ENCODE results near the gene ZMYND12.

The ZMYND12 gene

DNA sequence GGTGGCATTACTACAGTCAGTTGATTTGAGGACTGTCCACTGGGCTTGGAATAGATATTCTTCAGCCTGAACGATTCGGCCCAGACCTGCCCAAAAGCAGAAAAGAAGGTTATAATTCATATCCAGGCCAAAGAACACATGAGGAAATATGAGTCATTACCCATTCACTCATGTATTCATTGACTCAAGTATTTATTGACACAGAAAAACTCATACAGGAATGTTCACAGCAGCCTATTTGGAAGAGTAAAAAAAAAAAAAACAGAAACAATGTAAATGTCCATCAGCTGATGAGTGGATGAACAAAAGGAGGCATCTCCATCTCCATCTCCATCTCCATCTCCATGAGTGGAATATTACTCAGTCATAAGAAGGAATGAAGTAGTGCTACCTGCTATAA is 15.9 kb downstream of the ZMYND12 start:
- no peak for DNase-seq

DNA sequence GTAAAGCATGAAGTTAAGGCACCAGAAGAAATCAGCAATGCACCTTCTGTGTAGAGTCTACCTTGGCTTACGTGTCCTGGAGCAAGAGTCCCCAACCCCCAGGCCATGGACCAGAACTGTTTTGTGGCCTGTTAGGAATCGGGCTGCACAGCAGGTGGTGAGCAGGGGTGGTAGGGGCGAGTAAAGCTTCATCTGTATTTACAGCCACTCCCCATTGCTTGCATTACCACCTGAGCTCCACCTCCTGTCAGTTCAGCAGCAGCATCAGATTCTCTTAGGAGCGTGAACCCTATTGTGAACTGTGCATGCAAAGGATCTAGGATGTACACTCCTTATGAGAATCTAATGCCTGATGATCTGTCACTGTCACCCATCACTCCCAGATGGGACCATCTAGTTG is 21.5 kb downstream of the ZMYND12 start:
- DNase-seq, result no peak

DNA sequence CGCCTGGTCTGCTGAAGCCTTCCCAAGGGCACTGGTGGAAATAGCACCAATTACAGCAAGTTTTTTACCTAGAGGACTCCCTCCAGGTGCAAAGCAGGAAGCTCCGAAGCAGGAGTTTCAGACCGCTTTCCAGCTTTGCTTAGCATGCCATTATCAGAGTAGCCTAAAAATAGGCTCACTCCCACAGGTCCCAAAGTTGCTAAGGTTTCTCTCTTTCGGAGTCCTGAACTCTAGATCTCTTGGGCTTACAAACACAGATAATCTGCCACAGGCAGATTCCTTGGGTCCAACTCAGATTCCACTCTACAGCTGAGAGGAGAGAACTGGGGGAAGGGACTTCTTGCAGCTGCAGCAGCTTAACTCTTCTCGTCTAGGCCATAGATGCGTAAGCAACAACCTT is 22.5 kb downstream of the ZMYND12 start:
- DNase-seq, result no peak

DNA sequence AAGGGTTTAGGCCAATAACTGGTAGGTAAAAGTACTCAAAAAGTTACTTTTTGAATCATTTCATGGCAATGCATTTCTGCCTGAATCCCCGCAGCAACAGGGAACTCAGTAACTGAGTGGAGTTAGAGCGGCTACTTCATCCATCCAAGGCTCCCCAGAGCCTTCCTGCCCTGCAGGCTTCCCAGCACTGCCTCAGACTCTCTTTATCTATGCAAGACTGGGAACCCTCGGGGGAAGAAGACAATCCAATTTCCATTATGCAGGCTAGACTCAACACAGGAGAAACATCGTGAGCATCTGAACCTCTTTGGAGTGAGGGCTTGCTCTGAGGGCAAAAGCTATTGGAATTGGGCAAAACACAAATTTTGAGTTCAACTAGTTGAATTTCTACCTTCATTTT is 23.1 kb downstream of the ZMYND12 start:
- DNase-seq, result no peak

DNA sequence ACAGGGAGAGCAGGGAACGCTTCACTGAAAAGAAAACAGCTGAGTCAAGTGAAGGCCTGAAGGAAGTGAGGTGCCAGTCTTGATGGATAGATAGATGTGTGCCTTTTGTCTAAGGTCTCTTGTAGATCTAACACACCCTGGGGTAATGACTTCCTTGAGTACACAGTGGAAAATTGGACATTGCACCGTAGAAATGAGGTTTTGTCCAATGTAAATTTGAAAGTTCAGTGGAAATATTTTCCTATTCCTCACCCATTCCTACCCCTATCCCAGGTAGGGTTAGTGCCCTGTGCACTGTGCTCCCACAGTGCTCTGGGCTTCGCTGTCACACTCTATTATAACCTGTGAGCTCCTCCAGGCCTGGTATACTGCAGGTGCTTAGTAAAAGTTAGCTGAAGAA is 24.3 kb downstream of the ZMYND12 start:
- no peak for DNase-seq

DNA sequence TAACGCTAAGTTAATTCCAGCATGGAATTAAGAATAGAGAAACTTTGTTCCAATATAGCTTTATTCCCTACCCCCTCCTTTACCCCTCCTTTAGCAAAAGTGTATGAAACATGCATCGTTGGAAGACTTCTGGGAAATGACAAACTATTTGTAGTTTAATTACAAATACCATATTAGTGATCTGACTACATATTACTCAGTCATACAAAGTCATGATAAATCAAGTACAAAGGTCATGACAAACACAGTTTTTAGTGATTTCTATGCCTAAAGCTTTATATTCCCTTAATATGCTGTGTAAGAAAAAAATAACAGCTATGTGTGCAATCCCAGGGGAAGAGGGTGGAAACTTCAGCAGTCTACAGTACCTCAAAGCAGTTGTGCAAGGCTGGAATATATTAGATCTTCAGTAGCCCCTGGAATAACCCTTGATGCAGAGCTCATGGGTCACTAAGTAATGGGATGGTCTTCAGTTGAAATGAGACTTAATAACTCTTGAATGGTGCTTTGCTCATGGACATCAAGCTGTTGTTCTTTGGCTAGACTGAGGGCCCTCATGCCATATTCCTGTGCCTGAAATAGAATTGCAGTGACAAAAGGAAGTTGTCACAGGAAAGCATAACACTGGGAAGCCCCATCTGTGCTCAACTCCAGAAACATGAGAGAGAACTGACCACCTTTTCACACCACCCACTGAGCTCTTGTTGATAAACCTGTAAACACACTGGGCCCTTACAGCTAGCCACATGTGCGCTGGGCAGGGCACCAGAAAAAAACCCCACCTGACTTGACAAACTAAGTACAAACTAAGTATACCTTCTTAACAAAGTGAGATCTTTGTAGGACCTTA is 25.3 kb downstream of the ZMYND12 start:
- DNase-seq, result no peak

DNA sequence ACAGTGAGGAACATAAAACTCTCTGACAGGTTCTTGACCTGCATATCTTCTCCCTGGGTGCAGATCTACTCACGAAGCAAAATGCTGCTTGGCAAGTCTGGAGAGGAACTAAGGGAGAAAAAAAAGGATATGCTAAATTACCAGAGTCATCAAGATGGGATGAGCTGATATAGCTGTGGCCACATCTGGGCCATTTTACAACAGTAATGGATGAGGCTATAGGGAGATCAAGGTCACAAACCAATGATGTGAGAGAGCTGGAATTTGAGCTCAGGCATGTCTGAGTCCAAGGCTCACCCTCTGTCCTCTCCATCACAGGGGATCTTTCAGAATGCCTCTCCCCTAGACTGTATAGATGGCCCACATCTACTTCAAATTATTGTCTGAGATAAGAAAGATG is 26.2 kb downstream of the ZMYND12 start:
- no peak for DNase-seq

DNA sequence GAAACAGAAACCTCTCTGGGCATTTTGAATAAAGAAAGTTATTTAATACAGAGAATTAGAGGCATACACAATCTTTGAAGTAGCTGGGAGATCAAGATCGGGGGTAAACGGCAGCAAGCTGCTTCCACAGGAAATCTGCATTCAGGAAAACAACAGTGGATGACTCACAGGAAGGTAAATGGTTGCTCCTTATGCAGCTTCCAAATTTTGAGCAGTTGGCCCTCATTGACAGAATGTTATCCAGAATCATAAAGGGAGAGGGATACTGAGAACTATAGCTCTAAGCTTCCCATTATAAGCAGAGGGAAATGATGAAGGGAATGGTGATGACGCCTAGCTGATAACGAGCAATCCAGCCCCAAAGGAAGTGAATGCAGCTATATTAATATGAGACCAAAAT is 28.6 kb downstream of the ZMYND12 start:
- DNase-seq, result no peak

DNA sequence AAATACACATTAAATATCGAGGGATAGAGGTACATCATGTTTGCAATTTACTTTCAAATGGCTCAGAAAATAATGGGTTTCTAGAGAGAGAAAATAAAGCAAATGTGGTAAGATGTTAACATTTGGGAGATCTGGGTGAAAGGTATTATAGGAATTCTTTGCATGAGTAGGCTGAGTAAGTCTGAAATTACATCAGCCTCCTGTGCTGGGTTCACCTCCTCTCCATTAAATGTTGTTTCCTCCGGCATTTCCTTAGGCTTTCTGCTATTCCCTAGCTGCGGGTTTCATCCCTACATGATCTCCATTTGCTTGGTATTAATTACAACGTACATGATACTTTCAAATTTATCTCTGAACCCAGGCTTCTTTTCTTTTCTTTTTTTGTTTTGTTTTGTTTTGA is 31.6 kb downstream of the ZMYND12 start:
- DNase-seq, result no peak

DNA sequence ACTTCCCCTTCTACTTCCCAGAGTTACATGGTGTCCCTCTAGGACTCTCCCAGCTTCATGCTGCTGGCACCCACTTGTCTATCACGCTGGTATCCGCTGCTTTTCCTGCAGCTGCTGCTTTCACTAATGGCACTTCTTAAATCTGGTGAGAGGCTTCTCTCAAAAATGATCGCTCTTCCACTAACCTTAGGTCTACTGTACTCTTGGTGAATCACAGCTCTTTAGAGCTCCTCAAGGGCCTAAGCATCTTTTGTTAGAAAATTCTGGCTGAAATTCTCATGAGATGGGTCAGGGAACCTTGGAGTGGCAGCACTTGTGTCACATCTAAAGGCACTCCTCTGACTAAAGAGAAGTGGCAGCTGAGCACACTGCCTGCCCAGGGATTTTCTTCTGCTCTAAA is 32.1 kb downstream of the ZMYND12 start:
- no peak for DNase-seq

DNA sequence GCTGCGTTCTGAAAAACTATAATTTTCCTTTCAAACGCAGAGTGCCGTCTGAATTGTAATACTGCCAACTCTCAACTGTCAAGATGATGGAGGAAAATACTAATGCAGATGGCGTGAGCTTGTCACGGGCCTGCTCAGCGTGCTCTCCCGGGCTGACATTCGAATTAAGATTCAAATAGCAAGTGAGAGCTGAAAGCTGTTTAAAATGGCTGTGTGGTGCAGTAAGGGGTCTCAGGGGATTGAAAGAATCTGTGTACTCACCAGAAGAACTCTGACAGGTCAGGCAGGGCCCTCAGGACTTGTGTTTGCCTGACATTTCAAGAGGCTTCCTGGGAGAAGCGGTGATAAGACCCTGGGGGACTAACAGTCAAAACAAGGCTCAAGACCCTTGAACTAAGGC is 33.1 kb downstream of the ZMYND12 start:
- no peak for DNase-seq

DNA sequence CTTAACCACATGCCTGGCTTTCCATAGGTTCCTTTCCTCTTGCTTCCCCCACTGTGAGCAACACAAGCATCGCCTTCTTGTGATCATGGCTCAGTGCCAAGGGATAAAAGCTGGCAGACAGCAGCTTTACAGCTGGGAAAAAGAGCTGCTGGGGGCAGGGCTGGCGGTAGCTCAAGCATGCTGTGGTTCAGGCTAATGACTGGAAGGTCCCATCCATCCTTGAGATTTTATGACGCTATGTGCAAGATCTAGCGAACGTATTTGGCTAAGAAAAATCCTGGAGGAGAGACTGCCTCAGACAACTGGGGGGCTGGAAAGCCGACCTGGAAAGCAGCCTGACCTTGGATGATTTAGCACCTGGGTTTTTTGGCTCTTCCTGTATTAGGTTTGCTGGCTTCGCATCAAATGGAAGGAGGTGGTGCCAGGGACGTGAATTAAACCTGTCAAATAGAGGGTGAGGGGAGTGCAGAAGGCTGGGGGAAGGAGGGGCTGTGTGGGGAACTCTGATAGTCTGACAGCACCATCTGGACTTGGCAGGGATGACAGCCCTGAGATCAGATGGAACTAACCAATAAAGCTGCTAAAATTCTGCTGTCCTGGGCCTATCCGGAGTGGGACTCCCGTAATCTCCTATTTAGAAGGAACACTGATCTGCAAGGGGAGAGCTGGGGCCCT is 34.8 kb downstream of the ZMYND12 start:
- DNase-seq, result no peak

DNA sequence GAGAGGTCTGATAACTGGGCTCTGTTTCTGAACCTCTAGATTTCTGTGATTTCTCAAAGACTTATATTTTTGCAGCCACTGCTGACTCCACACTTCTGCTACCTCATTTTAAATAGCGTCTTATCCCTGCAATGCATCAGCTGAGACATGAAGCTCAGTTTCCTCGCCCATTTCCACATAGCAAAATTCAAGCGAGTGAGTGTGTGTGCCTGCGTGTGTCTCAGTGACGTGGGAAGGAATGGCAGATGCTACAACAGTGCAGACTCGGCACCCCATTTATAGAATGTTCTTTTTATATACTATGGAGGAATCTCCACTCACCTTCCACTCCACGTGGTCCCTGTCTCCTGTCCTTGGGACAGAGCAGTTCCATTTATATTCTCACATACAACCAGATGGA is 35.7 kb downstream of the ZMYND12 start:
- no peak for DNase-seq

DNA sequence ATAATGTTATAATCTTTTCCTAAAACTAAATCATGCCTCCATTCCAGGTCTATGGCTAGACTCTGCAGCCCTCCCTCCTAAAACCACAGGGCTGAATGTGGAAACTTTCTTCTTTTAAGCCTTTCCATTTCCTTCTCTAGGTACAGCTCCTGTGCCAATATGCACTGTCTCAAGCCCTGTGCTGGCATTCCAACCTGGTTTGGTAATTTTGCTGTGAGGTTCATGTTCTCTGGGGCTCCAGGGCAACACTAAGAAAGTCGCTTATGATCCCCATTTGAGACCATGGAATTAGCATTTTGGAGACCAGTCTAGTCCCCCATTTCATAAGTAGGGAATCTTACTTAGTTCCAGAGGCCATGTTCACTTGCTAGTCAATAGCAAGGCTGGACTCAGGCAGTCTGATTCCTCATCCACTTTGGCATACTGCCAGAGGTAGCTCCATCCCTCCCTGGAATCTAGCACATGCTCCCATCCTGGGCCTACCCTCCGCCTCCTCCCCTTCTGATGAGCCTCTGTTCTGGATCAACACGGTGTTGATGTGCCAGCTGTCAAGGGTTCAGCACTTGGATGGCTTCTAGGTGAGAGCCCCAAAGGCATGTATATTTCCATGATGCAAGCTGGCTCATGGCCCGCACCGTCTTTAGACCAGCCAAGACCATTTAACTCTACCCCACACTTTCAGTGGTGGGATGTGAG is 36.5 kb downstream of the ZMYND12 start:
- DNase-seq, result no peak

DNA sequence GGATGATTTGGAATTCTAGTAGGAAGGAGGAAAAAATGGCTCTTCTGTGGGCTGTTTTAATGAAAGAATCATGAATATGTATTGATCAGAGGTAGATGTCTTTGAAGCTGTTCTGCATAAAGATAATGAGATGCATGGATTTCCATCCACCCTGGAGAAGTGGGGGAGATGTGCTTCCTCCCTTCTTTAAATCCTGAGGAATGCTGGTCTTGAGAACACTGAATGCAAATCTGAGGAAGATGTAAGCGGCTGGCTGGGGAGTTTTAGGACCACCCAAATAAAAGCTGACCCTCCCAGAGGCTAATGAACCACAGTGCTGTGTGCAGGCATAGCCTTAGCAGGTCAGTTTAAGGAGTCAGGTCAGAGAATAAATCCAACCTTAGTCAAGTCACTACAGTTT is 37.3 kb downstream of the ZMYND12 start:
- no peak for DNase-seq

DNA sequence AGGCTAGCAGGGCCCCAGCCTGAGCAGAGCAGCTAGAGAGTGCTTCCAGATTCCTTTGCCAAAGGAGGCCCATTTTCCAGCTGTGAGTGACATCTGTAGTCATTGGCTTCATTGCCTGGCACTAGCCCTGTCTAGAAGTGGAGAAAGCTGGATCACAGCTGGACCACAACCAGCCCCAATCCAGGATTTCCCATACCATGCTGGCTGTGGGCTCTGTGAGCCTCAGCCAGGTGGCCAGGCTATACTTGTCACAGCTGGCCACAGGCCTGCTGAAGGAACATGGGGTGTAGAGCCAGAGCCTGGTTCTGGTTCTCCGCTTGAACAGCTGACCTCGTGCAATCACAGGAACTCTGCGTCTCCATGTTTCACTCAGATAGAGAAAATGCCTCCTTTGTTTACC is 38.7 kb downstream of the ZMYND12 start:
- no peak for DNase-seq

DNA sequence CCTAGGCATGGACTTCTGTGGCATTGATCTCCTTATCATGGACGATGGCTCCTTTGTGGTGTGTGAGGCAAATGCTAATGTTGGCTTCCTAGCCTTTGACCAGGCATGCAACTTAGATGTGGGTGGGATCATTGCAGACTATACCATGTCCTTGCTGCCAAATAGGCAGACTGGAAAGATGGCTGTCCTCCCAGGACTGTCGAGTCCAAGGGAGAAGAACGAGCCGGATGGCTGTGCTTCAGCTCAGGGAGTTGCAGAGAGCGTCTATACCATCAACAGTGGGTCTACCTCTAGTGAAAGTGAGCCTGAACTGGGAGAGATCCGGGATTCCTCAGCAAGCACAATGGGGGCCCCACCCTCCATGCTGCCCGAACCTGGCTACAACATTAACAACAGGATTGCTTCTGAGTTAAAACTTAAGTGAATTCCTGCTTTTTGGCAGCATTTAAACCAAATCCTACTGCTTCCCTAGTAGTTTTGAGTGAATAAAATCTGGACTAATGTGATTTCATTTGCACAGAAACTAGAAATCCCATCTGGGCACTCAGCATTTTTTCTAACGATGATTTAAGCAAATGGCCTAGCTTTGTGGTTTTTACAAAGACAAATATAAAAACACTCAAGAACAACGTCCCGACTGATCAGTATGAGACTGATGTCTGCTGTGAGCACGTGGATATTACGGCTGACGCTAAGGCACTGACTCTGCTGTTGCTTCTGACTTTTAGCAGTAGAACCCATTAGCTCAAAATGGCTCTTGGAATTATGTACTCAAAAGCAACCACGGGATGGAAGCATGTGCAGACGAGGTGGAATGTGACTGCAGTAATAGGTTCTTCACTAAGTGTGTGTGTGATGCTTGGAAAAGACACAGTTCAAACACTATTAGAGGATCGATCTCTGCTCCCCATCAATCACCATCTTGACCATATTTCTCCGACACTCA is 41.0 kb downstream of the ZMYND12 start:
- DNase-seq, result no peak

DNA sequence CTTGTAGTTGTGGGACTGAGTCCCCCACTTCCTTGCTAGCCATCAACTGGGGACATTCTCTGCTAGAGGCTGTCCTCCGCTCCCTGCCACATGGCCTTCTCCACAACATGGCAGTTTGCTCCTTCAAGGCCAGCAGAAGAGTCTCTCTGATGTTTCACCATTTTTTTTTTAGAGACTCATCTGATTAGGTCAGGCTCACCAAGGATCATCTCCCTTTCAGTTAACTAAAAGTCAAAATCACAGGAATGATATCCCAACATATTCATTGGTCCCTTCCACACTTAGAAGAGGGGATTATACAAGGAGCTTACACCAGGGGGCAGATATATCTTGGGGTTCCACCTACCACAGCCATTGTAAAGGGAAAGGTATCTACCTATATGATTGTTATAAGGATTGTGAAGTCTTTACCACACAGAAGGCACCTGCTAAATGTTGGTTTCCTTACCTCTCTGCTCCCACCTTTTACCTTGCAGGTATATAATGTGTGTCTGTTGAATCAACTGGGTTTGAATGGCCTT is 51.9 kb downstream of the ZMYND12 start:
- no peak for DNase-seq

DNA sequence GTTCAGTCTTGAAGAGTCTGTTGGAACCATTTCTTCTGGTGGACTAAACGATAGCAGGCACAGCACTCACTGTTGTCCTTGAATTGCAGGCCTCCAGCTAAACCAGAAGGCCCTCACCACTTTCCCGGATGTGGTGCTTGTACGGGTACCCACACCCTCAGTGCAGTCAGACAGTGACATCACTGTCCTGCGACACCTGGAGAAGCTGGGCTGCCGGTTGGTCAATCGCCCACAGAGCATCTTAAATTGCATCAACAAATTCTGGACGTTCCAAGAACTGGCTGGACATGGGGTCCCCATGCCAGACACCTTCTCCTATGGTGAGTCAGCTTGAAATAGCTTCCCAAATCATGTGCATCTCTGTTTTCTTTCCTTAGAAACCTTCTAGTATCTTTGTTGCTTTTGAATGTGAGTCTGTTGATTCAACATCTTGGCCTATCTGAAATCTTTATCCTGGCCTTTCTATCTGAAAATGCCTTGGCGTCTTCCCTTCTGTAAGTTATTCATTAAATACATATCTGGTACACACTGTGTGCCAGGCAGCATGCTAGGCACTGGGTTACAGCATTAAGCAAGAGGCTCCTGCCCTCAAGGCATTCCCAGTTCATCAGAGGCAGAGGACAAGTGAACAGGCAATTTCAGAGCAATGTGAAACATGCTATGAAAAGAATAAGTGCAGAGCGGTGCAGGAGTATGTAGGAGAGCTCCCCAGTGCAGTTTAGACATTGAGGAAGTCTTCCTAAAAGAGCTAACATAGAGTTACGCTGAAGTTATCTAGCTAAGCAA is 56.3 kb downstream of the ZMYND12 start:
- DNase-seq, result no peak

DNA sequence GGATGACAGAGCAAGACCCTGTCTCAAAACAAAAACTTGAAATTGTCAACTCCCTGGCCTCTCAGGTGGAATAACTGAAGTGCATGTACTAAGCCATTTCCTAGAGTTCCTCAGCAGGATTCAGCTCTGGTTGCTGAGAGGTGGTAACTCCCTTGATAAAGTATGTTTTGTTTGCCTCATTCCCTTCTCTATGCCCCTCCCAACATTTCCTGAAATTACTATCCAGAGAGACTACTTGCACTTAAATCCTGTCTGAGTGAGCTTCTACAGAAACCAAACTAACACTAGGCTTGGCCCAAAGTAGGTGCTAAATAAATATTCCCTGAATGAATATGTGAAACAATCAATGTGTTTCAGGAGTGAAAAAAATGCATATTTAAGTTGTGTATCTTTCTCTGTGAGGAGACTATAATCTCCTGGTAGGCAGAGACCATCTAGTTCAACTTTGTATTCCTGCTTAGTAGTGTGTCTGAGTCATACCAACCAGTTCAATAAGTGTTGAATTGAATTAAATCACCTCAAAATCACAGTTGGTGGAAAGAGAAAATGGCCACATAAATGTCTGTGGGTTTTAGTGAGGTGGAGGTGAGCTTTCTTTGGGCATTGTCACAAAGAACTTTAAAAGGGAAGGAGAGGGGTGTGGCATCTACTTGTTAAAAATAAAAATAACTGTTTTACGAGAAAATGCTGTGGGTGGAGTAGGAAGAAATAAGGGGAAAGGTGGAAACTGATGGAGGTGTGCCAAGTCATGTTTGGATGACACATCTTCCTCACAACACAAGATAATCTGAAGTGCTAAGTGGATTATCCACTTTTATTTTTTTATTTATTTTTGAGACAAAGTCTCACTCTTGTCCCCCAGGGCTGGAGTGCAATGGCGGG is 62.6 kb downstream of the ZMYND12 start:
- DNase-seq, result no peak

DNA sequence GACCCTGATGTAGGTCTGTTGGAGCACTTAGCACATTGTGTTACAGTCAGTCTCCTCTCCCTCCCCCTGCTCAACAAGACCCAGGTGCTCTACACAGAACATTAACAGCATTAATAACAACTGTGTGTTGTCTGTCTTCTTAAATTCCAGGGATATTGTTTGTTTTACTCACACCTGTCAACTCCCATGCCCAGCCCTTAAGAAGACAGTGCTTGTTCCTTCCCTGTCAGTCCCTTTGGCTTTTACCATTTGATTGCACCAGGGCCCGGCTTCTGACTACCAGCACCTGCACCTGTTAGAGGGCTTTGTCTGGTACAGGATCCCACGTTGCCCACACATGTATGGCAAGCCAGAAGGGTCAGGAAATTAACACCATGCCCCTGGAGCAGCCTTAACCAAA is 63.6 kb downstream of the ZMYND12 start:
- no peak for DNase-seq
